ACHN (cell line): ENCODE results near the gene FAM221B.

Experiments
- DNase-seq: peaks from one replicate; pipeline ENCODE4 v3.0.0-alpha.2; 2015
- in situ Hi-C: cut with HindIII; loops from 2 replicates; pipeline ENCODE4 v1.10.0; 2017; ENCODE audit warnings: low sequenced_read_pairs, low pct_ligation_motif_present, low pct_unique_long_range_greater_than_20kb

The FAM221B gene

GRCh38 chr9:35852267-35852815 is 23.8 kb upstream of the FAM221B start:
- DNase-seq: no peak
- in situ Hi-C loops: no loop called here

- in situ Hi-C loops: no loop called here
Measured at GRCh38 chr9:35847792-35848572, 19.4 kb upstream of the FAM221B start.

DNA sequence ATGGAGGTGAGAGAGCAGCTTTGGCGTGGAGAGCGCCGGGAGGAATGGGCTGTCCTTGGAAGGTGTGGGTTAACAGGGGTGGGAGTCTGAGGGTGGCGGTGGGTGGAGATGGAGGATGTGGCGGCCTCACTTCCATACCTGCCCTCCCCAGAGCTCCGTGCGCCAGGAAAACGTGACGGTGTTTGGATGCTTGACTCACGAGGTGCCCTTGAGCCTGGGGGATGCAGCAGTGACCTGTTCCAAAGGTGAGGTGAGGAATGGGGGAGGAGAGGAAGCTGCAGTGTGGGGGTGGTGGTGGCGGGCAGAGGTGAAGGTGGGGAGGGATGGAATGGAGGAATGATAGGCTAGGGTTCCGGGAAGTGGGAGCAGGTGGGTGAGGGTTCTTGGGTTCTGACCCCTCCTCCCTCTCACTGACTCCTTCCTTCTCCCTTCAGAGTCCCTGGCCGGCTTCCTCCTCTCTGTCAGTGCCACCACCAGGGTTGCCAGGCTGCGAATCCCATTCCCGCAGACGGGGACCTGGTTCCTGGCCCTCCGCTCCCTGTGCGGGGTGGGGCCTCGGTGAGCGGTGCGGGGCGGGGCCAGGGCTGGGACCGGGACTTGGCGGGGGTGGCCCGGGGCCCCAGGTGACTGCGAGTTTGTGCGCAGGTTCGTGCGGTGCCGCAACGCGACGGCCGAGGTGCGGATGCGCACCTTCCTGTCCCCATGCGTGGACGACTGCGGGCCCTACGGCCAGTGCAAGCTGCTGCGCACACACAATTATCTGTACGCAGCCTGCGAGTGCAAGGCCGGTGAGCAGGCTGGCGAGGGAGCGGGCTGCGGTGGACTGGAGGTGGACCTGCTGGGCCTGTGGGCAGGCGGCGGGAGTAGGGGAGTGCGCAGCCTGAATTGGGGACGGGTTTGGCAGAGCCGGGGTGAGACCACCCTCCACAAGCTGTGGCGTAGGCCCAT is 17.6 kb upstream of the FAM221B start:
- DNase-seq: no peak
- in situ Hi-C loops: no loop called here

More at GRCh38 chr9:35847792-35848572, 19.4 kb upstream of the FAM221B start:
- no peak for DNase-seq

DNA sequence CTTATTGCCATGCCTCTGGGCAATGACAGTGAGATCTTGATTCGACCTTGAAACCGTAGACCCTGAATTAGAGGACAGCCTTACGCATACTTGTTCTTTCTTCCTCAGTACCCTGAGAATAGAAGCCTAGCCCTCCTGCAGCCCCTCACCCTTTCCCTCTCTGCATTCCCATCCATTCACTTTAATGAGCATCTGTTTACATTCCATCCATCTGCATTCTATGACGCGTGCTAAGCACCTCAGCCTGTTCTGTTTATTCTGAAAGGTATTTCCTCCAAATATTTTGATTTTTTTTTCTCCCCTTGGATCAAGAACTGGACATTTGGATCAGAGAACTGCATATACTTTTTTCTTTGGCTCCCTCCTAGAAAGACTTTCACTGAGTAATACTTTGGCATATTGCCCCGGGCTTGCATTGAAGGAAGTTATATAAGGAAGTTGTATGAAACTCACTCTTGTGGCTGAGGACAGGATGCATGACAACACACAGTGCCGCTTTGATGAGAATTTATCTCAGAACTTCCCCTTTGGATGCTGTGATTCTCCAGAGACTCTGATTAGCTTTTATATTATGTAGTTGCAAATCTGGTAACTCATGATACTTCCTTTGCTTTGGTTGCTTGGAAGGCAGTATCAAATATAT is 16.2 kb upstream of the FAM221B start:
- in situ Hi-C loops: no loop called here
- peak; percentile 66 for DNase-seq

DNA sequence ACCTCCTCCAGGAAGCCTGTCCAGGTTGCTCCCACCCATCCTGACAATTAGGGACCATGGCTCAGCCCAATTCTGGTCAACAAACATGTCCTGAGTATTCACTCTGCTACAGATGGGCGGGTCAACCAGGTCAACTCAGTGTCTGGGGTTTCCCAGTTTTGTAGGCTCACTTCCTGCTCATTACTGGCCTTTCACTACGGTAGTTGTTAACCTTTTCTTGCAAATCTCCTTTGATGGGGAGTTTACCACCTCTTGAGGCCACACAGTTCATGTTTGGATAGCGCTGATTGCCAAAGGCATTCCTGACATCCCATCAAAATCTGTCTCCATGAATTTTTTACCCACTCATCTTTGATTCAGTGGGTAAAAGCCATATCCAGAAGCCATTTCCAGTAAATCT is 14.3 kb upstream of the FAM221B start:
- no peak for DNase-seq
- in situ Hi-C loops: no loop called here

- in situ Hi-C loops: no loop called here
- DNase-seq: no peak
Measured at GRCh38 chr9:35842020-35842745, 13.7 kb upstream of the FAM221B start.

- no peak for DNase-seq
- in situ Hi-C loops: no loop called here
Measured at GRCh38 chr9:35841645-35841900, 13.0 kb upstream of the FAM221B start.

DNA sequence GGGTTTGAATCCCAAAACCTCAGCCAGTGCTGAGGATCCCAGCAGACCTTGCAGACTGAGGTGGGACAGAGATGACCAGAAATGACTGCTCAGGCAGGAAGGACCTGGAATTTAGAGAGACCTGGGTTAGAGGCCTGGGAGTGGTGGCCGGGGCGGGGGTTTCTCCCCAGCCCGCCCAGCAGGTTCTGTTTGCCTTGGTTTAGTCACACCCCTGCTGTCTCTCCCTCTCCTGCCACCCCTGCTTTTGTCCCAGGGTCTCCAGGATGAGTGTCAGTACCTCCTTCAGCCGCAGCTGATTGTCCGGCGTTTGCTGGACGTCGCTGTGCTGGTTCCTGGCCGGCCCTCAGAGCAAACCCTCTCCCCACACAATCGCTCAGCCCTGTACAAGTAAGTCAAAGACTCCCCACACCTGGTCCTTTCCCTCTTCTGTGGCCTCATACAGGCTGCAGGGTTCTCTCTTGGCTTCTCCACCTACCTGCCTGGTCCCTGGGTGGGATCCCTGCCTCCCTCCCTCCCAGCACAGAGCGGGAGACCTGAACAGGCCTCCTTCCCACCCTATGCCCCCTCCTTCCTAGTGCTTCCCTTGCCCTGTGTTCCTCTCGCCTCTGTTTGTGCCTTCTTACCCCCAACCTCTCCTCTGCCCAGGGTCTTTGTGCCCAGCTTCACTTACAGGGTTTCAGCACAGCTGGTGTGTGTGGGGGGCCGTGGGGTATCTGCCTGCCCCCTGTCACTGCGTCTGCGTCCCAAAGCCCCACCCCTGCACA is 12.5 kb upstream of the FAM221B start:
- in situ Hi-C loops: no loop called here
- DNase-seq: no peak

DNA sequence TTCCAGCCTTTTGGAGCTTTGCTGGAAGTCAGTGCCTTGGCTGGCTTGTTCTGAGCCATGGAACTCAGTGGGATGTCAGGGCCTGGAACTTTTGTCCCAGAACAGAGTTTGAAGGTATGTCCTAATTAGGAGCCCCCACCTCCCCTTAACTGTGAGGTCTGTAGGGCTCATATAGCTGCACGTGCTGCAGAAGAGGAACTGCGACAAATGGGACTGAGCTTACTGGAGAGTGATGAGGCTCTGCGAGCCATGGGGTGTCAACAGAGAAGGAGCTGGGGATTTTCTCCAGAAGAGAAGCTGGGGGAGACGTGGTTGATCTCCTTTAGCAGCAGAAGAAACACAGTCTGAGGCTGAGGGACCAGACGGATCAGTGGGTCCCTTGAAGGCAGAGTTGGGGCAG is 11.4 kb upstream of the FAM221B start:
- DNase-seq: no peak

DNA sequence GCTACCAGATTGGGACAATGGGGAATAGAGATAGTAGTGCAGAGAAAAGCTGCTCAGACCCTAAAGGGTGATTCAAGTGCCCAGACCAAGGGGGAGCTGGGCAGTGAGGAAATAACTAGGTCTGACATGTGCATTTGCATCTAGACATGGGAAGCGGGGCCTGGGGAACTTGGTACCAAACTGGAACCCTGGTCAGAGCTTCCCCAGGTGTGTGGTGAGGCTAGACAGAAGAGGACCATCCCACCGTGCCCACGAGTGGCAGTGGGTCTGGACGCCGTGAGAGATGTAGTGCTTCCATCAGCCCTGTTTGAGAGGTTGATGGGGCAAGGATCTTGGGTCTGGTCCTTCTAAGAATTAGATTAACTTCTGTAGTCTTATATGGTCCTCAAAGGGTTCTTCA is 8.1 kb upstream of the FAM221B start:
- DNase-seq: no peak
- in situ Hi-C loops: no loop called here

More for the DNA sequence above, 11.4 kb upstream of the FAM221B start:
- in situ Hi-C loops: no loop called here

DNA sequence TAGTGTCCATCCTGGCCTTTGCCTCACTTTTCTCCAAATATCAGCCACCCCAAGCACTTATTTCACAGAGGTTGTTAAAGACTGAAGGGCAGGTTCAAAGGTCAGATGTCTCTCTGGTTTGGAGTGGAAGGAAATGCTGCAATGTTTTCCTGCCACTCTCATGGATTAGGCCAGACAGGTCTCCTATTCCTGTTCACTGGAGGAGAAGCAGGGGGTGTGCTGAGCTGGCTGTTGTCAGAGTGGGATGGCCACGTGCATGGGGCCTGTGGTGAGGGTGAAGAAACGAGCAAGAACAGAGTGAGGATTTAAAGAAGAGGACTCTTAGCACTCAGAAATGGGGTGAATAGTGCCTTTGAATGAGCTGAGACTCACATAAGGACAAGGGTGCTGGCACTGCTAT is 7.2 kb upstream of the FAM221B start:
- DNase-seq: no peak
- in situ Hi-C loops: no loop called here

DNA sequence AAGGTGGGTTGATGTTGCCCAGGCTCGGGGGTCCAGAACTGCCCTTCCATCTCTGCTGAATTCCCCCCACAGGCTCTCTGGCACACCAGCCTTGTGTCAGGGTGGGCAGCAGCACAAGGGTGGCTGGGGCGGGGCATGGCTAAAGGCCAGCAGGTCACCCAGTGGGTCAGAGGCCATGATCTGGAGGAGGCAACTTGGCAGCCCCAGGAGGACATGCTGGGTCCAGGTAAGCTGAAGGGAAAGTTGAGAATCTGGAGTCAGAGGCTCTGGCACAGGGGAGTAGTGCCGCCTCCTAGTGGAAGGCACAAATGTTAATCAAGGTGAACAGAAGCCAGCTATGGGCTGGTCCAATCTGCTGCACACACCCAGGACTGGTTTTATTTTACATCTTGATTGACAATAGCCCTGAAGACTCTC is 6.7 kb upstream of the FAM221B start:
- in situ Hi-C loops: no loop called here
- no peak for DNase-seq

- in situ Hi-C loops: no loop called here
- DNase-seq: no peak
Measured at GRCh38 chr9:35834260-35835215, 6.0 kb upstream of the FAM221B start.

GRCh38 chr9:35832814-35833213 is 4.3 kb upstream of the FAM221B start:
- DNase-seq: no peak
- in situ Hi-C loops: no loop called here

- in situ Hi-C loops: no loop called here
- DNase-seq: no peak
Measured at GRCh38 chr9:35831040-35831439, 2.5 kb upstream of the FAM221B start.

DNA sequence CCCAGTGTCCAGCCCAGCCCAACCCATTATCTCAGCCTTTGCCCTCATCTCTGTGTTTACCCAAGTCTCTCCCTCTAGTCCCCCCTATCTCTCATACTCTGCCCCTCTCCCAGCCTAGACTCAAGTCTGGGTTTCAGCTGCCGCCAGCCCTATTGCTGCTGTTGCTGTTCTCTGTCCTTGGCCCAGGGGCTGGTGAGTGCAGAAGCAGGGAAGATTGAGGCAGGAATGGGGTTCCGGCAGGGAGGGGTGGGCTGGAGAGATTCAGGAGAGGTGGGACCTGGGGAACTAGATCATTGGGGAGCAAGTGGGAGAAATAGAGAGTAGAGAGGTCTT is 1.2 kb upstream of the FAM221B start:
- DNase-seq: no peak
- in situ Hi-C loops: no loop called here
